A673 (cell line): Measurements from ENCODE around the gene ZFPL1. TPM values are rescaled to one million over a fixed set of nuclear protein-coding genes. Genes with fewer than 3 reads are reported as not detected.

ENCODE experiments used
- BruUV-seq: library from RNA; stranded (reverse); fragments of 400-500 nt; replicated peaks from 2 replicates; lab custom pipeline; 2021; lab: Mats Ljungman, UMichigan
- CTCF ChIA-PET: fragments of 300-600 bp; sonication (Branson Sonifier 250); formaldehyde crosslinking; loops from one replicate; lab custom pipeline; 2022; ENCODE audit warnings: antibody characterized with exemption; lab: Charles Lee
- POLR2A ChIA-PET: fragments of 300-600 bp; sonication (Branson Sonifier 250); formaldehyde crosslinking; loops from one replicate; lab custom pipeline; 2022; ENCODE audit warnings: antibody characterized with exemption; ENCODE audit not compliant: low non-redundant PET; lab: Charles Lee
- DNase-seq: peaks from one replicate; pipeline ENCODE4 v3.0.0-alpha.2; 2015; ENCODE audit warnings: low spot score
- H3K27ac ChIP-seq: fragments of 200-600 bp; sonication (generic); 2 replicates; pipeline ENCODE4 v1.5.1; 2016; ENCODE audit warnings: mixed run types, low read depth, mild to moderate bottlenecking, mixed read lengths, antibody characterized with exemption, low read length; ENCODE audit not compliant: poor library complexity, severe bottlenecking
- H3K27me3 ChIP-seq: fragments of 200-600 bp; sonication (generic); replicated peaks from 2 replicates; pipeline ENCODE4 v1.6.1; 2017; ENCODE audit warnings: mixed run types, low read depth, mild to moderate bottlenecking, mixed read lengths, antibody characterized with exemption, low read length; ENCODE audit not compliant: insufficient read depth, poor library complexity
- H3K36me3 ChIP-seq: fragments of 200-600 bp; sonication (generic); 2 replicates; pipeline ENCODE4 v1.6.1; 2016; ENCODE audit warnings: mixed run types, mild to moderate bottlenecking, mixed read lengths, antibody characterized with exemption, low read length; ENCODE audit not compliant: insufficient read depth, poor library complexity, severe bottlenecking
- H3K4me1 ChIP-seq: fragments of 200-600 bp; sonication (generic); 2 replicates; pipeline ENCODE4 v1.6.1; 2017; ENCODE audit warnings: mixed run types, mild to moderate bottlenecking, mixed read lengths, antibody characterized with exemption, low read length; ENCODE audit not compliant: insufficient read depth, poor library complexity, severe bottlenecking
- H3K4me3 ChIP-seq: fragments of 200-600 bp; sonication (generic); 2 replicates; pipeline ENCODE4 v1.5.1; 2016; ENCODE audit warnings: low read depth, mixed run types, mild to moderate bottlenecking, mixed read lengths, low read length; ENCODE audit not compliant: poor library complexity, severe bottlenecking
- H3K9me3 ChIP-seq: fragments of 200-600 bp; sonication (generic); 2 replicates; pipeline ENCODE4 v1.6.1; 2016; ENCODE audit warnings: mixed run types, low read depth, mild to moderate bottlenecking, mixed read lengths, antibody characterized with exemption, low read length; ENCODE audit not compliant: poor library complexity, severe bottlenecking
- CTCF ChIP-seq: fragments of 300-800, 200-600 bp; sonication (generic); conservative IDR thresholded peaks from 2 replicates; pipeline ENCODE4 v1.5.1; 2017; ENCODE audit warnings: low read depth, mild to moderate bottlenecking, antibody characterized with exemption, low read length, moderate library complexity, mixed read lengths
- EZH2 ChIP-seq: fragments of 200-600 bp; sonication (generic); IDR thresholded peaks from 2 replicates; pipeline ENCODE4 v1.6.1; 2017; ENCODE audit warnings: borderline replicate concordance, low read depth, mild to moderate bottlenecking, mixed read lengths, antibody characterized with exemption, low read length; ENCODE audit not compliant: poor library complexity, severe bottlenecking
- intact Hi-C: fragments of 100-400 bp; cut with micrococcal nuclease; formaldehyde crosslinking; loops from one replicate; pipeline ENCODE4 v1.10.0; 2022; ENCODE audit not compliant: unreplicated experiment
- total RNA-seq: library from RNA; stranded (reverse); gene quantifications from 2 replicates; pipeline ENCODE4 v1.2.3, GENCODE V29; 2021

Gene ZFPL1
- total RNA-seq, 1 experiment from 2014 or later, result 46.6 TPM

- BruUV-seq, result no TSS peak
- TF ChIP-seq CTCF (no peak), EZH2 (no peak)
- POLR2A ChIA-PET, result interaction anchor here (0.7 kb wide), 1 partner anchor 10 kb away, joined by 4 read pairs; the partner anchor contains the start of gene MRPL49
- peaks cover 27% of the 10 kb centered on the region for H3K4me1 ChIP-seq
- intact Hi-C loops, result loop anchor here (2.0 to 10.0 kb wide), 2 partner anchors 327 to 399 kb away; no protein-coding TSS in a partner anchor
- H3K27me3 ChIP-seq, result no peaks in the 10 kb centered on the region
- no peaks in the 10 kb centered on the region for H3K9me3 ChIP-seq
- CTCF ChIA-PET, result interaction anchor here (0.6 to 1.9 kb wide), 13 partner anchors 7 to 252 kb away, joined by 3 to 8 read pairs (median 3); partner anchors contain the start of genes CAPN1, FAU and MRPL49
- peaks cover 5% of the 10 kb centered on the region for H3K36me3 ChIP-seq
- DNase-seq, result peak; percentile 99
- H3K27ac ChIP-seq, result peak within 1 kb of the TSS; percentile 75
- H3K4me3 ChIP-seq, result peak within 1 kb of the TSS; percentile 80
Measured at GRCh38 chr11:65111744-65112545, 27.9 kb downstream of the ZFPL1 start, which contains the start of gene TM7SF2. TSS of gene TM7SF2 (plus strand) at chr11:65111872. CDS start at chr11:65112016, 144 bp downstream.

GRCh38 chr11:65112546-65113360 is 28.7 kb downstream of the ZFPL1 start:
- H3K27ac ChIP-seq, result peak overlapping the region; percentile 75
- peaks cover 27% of the 10 kb centered on the region for H3K4me1 ChIP-seq
- H3K4me3 ChIP-seq, result peak overlapping the region; percentile 80
- POLR2A ChIA-PET, result no interaction called here
- CTCF ChIA-PET, result interaction anchor here (0.6 to 1.9 kb wide), 8 partner anchors 8 to 203 kb away, joined by 3 to 8 read pairs (median 3); partner anchors contain the start of genes CAPN1, FAU and MRPL49
- DNase-seq, result peak; percentile 81
- no peaks in the 10 kb centered on the region for H3K9me3 ChIP-seq
- TF ChIP-seq EZH2 (no peak), CTCF (peak; percentile 91)
- intact Hi-C loops, result loop anchor here (10.0 kb wide), 1 partner anchor 328 kb away; no protein-coding TSS in a partner anchor
- no TSS peak for BruUV-seq
- H3K27me3 ChIP-seq, result no peaks in the 10 kb centered on the region
- H3K36me3 ChIP-seq, result peaks cover 5% of the 10 kb centered on the region

GRCh38 chr11:65113361-65113756 is 29.3 kb downstream of the ZFPL1 start:
- no peaks in the 10 kb centered on the region for H3K9me3 ChIP-seq
- no peak for TF ChIP-seq EZH2
- TF ChIP-seq CTCF, result no peak
- DNase-seq, result no peak
- CTCF ChIA-PET, result interaction anchor here (0.6 to 1.9 kb wide), 7 partner anchors 9 to 202 kb away, joined by 3 to 8 read pairs (median 3); partner anchors contain the start of genes CAPN1, FAU and MRPL49
- POLR2A ChIA-PET, result no interaction called here
- no peaks in the 10 kb centered on the region for H3K27me3 ChIP-seq
- peak overlapping the region; percentile 80 for H3K4me3 ChIP-seq
- peaks cover 27% of the 10 kb centered on the region for H3K4me1 ChIP-seq
- intact Hi-C loops, result loop anchor here (10.0 kb wide), 1 partner anchor 329 kb away; no protein-coding TSS in a partner anchor
- H3K36me3 ChIP-seq, result peaks cover 11% of the 10 kb centered on the region
- peak overlapping the region; percentile 75 for H3K27ac ChIP-seq
- BruUV-seq, result no TSS peak
